NOMO-1 treated with dmso at 0.1 percent for 144 hours (cell line): ENCODE results near the gene RHPN2.
"Not testable (repeated sequence)": the region's sequence is repeated elsewhere in the genome, so short reads cannot be mapped to it uniquely, and the experiment has no call there.

Experiments used
- DNase-seq: peaks from one replicate; lab custom pipeline; 2025; ENCODE audit not compliant: unreplicated experiment; lab: John Stamatoyannopoulos, UW

Gene RHPN2

GRCh38 chr19:32977813-32978212 lies 86.9 kb downstream of the RHPN2 start:
- not testable (repeated sequence) for DNase-seq

- DNase-seq: no peak
These were observed 87.4 kb downstream of the RHPN2 start for GRCh38 chr19:32977280-32977679.

- no peak for DNase-seq
These were observed 88.4 kb downstream of the RHPN2 start for GRCh38 chr19:32976223-32976805.

- DNase-seq: peak; percentile 98
These were observed 92.8 kb downstream of the RHPN2 start, which contains the start of the genes CEP89 and FAAP24 for GRCh38 chr19:32971715-32972540. TSS of gene CEP89 (minus strand) at chr19:32971958. CDS start at chr19:32971874, 84 bp downstream. TSS of gene FAAP24 (plus strand) at chr19:32972242. CDS start at chr19:32973197, 955 bp downstream.

GRCh38 chr19:32971012-32971595 lies 93.6 kb downstream of the RHPN2 start:
- no peak for DNase-seq

- no peak for DNase-seq
These were observed 95.1 kb downstream of the RHPN2 start for GRCh38 chr19:32969549-32969948.

GRCh38 chr19:32966750-32967149 lies 97.9 kb downstream of the RHPN2 start:
- DNase-seq: no peak

GRCh38 chr19:32945260-32945659 lies 119.4 kb downstream of the RHPN2 start:
- no peak for DNase-seq

- not testable (repeated sequence) for DNase-seq
These were observed 123.4 kb downstream of the RHPN2 start for GRCh38 chr19:32941273-32941672.

GRCh38 chr19:32936065-32936464 lies 128.6 kb downstream of the RHPN2 start:
- DNase-seq: no peak

- no peak for DNase-seq
These were observed 129.1 kb downstream of the RHPN2 start for GRCh38 chr19:32935629-32936028.

GRCh38 chr19:32933571-32933970 lies 131.1 kb downstream of the RHPN2 start:
- no peak for DNase-seq

GRCh38 chr19:32930567-32930966 lies 134.1 kb downstream of the RHPN2 start:
- DNase-seq: no peak

- no peak for DNase-seq
These were observed 135.9 kb downstream of the RHPN2 start for GRCh38 chr19:32928806-32929205.
